Prostate gland (tissue), 2 donors: Measurements from ENCODE around the gene PIK3C2A.

Source experiments
- CTCF ChIP-seq, 4 experiments: fragments of 200-600 bp in 2 of 4; fragments of 450-650 bp in 2 of 4; sonication (generic) in 2 of 4; IDR thresholded peaks; 1 replicate in 3 of 4; 2 replicates in 1 of 4; pipeline ENCODE4 v1.5.1; 2016 to 2019; ENCODE audit warnings: antibody characterized with exemption in 4 of 4, mild to moderate bottlenecking in 2 of 4, moderate library complexity in 2 of 4
- POLR2AphosphoS5 ChIP-seq: sonication (generic); formaldehyde crosslinking; IDR thresholded peaks from one replicate; pipeline ENCODE4 v1.6.1; 2017; ENCODE audit warnings: antibody characterized with exemption

- no peak for TF ChIP-seq CTCF (IDR thresholded peaks at IDR 0.05)
- TF ChIP-seq POLR2AphosphoS5 = no peak
These were observed 43.0 kb upstream of the PIK3C2A start for GRCh38 chr11:17250561-17251350.
